ENCODE data around the gene SETD5.

DNA sequence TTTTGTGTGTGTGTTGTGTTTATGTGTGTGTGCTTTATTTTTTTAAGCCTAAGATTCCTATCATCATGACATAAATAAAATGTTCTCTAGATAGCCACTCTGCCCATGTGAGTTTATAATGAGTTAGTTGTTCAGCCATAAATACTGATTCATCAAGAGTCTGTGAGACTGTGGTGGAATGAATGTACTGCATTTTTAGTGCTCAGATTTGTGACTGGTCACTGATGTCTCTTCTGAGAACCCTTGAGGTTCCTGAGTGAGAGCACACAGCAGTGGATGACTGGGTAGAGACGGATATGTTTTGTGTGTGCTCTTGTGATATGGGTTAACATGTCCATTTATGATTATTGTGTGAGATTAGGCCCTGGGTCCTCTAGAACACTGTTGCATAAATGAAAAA is 51.2 kb downstream of the SETD5 start:
- TF ChIP-seq, protein P1, sequence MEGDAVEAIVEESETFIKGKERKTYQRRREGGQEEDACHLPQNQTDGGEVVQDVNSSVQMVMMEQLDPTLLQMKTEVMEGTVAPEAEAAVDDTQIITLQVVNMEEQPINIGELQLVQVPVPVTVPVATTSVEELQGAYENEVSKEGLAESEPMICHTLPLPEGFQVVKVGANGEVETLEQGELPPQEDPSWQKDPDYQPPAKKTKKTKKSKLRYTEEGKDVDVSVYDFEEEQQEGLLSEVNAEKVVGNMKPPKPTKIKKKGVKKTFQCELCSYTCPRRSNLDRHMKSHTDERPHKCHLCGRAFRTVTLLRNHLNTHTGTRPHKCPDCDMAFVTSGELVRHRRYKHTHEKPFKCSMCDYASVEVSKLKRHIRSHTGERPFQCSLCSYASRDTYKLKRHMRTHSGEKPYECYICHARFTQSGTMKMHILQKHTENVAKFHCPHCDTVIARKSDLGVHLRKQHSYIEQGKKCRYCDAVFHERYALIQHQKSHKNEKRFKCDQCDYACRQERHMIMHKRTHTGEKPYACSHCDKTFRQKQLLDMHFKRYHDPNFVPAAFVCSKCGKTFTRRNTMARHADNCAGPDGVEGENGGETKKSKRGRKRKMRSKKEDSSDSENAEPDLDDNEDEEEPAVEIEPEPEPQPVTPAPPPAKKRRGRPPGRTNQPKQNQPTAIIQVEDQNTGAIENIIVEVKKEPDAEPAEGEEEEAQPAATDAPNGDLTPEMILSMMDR (IDR thresholded peaks at IDR 0.05), result no peak
- no peak for TF ChIP-seq POLR2A (IDR thresholded peaks at IDR 0.05)

All from Peyer's patch (tissue), 4 donors.